ENCODE data around the gene DGKQ. TPM values are rescaled to one million over a fixed set of nuclear protein-coding genes. Genes with fewer than 3 reads are reported as not detected.

The DGKQ gene
- total and polyA plus RNA-seq, 2 of the 13 experiments (the other 11 are each of a cell fraction or from before 2014, with no cell fraction given) = 4.5 to 7.2 TPM

DNA sequence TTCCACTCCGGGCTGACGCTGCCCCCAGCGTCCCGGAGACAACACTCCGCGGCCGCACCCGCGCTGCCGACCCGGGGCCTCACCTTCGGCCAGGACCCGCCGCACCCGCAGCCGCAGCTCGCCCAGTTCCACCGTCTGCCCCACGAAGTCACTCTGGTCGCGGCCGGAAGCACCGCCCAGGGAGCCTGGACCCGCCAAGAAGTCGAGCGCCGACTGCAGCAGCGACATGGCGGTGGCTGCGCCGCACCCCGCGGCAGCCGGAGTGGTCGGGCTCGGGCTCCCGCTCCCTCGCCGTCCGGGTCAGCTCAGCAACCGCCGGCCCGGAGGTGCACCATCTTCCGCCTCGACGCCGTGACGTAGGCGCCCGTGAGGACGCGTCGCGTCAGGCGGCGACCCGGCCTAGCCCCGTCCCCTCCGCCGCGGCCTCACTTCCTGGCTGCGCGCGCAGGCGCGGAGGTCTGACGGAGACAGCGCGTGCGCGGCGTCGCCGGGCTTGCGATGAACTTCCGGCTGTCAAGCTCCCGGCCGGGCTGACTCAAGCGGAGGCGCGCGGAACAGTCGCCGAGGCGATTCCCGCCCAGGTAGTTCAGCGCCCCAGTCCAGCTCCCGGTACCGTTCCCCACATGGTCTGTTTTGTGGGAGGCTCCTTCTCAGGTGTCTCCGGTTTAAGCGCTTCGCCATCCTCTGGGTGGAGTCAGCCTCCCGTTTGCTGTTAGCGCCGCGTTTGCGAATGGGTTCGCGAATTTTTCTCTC, 41.2 kb downstream of the DGKQ start, which contains the start of the genes GAK and TMEM175:
Gene GAK (minus strand): TSS at position 357 of the 753 bp plus-strand sequence. CDS start 129 bp downstream, at position 228.
Gene TMEM175 (plus strand): TSS at position 501 of the 753 bp plus-strand sequence. CDS start 15,280 bp downstream, outside the sequence.
- H3K27me3 ChIP-seq (ENCODE audit: control insufficient read depth in 1 of 2, insufficient read depth in 2 of 2, low read length in 2 of 2) = no peaks in the 10 kb centered on the region; a peak in 1 of 5 replicates
- peak; percentile 79 for FAIRE-seq
- ChIA-PET CTCF (ENCODE audit: low intra/inter-chr PET ratio, low total read pairs) (no interaction called here), POLR2A (interaction anchor here (1.0 to 2.4 kb wide), 8 partner anchors 14 to 258 kb away, joined by 3 to 25 read pairs (median 4); partner anchors contain the start of genes ATP5ME, DGKQ, IDUA and MYL5)
- in situ Hi-C loops (cut with HindIII; ENCODE audit: extremely low pct_ligation_motif_present, low pct_unique_long_range_greater_than_20kb) = loop anchor here (5.0 kb wide), 1 partner anchor 55 kb away; the partner anchor contains the start of gene IDUA
- H3K27ac ChIP-seq (ENCODE audit: extremely low read length, insufficient read depth, low read length) = peak within 1 kb of the TSS; percentile 84
- DNase-seq (ENCODE audit: low spot score) = peak; percentile 86
- H3K79me2 ChIP-seq (ENCODE audit: insufficient read depth, low read length) = peaks cover 36% of the 10 kb centered on the region
- H3K9ac ChIP-seq (ENCODE audit: insufficient read depth, low read depth, low read length) = peak within 1 kb of the TSS; percentile 96
- peak within 1 kb of the TSS; percentile 84 to 100 (median 97) for H3K4me3 ChIP-seq (replicated peaks in 1 of 3; ENCODE audit: insufficient read depth in 1 of 3, low read depth in 2 of 3, low read length in 3 of 3)
- no peaks in the 10 kb centered on the region for H3K36me3 ChIP-seq (replicated peaks in 1 of 2; ENCODE audit: control insufficient read depth in 1 of 2, insufficient read depth in 2 of 2, low read length in 2 of 2)
- peaks cover 35% of the 10 kb centered on the region for H3K4me1 ChIP-seq (ENCODE audit: insufficient read depth, low read length)
- intact Hi-C loops (cut with micrococcal nuclease; ENCODE audit: unreplicated experiment) = loop anchor here (2.0 to 5.0 kb wide), 2 partner anchors 55 to 150 kb away; partner anchors contain the start of gene IDUA
- peak within 1 kb of the TSS; percentile 94 for H3K4me2 ChIP-seq (ENCODE audit: low read depth, low read length)
- no TSS peak for BruUV-seq (replicated peaks)
- H2AFZ ChIP-seq (ENCODE audit: low read length) = peak within 1 kb of the TSS; percentile 75
- peak; percentile 94 for ATAC-seq
- no peaks in the 10 kb centered on the region for H3K9me3 ChIP-seq (ENCODE audit: low read length)
- H4K20me1 ChIP-seq (ENCODE audit: insufficient read depth, low read length) = peaks cover 17% of the 10 kb centered on the region
- WGBS (ENCODE audit: low lambda C conversion rate) = 0% methylated on average over 5 of the region's 99 CpGs
- peak; percentile 76; the same call in 1 of the 2 replicates for TF ChIP-seq ZNF224 (CRISPR knock-in tag; IDR thresholded peaks at IDR 0.05)
- TF ChIP-seq, protein P1, sequence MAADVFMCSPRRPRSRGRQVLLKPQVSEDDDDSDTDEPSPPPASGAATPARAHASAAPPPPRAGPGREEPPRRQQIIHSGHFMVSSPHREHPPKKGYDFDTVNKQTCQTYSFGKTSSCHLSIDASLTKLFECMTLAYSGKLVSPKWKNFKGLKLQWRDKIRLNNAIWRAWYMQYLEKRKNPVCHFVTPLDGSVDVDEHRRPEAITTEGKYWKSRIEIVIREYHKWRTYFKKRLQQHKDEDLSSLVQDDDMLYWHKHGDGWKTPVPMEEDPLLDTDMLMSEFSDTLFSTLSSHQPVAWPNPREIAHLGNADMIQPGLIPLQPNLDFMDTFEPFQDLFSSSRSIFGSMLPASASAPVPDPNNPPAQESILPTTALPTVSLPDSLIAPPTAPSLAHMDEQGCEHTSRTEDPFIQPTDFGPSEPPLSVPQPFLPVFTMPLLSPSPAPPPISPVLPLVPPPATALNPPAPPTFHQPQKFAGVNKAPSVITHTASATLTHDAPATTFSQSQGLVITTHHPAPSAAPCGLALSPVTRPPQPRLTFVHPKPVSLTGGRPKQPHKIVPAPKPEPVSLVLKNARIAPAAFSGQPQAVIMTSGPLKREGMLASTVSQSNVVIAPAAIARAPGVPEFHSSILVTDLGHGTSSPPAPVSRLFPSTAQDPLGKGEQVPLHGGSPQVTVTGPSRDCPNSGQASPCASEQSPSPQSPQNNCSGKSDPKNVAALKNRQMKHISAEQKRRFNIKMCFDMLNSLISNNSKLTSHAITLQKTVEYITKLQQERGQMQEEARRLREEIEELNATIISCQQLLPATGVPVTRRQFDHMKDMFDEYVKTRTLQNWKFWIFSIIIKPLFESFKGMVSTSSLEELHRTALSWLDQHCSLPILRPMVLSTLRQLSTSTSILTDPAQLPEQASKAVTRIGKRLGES (CRISPR knock-in tag; IDR thresholded peaks at IDR 0.05; ENCODE audit: borderline replicate concordance) = no peak
- TF ChIP-seq, protein P2, sequence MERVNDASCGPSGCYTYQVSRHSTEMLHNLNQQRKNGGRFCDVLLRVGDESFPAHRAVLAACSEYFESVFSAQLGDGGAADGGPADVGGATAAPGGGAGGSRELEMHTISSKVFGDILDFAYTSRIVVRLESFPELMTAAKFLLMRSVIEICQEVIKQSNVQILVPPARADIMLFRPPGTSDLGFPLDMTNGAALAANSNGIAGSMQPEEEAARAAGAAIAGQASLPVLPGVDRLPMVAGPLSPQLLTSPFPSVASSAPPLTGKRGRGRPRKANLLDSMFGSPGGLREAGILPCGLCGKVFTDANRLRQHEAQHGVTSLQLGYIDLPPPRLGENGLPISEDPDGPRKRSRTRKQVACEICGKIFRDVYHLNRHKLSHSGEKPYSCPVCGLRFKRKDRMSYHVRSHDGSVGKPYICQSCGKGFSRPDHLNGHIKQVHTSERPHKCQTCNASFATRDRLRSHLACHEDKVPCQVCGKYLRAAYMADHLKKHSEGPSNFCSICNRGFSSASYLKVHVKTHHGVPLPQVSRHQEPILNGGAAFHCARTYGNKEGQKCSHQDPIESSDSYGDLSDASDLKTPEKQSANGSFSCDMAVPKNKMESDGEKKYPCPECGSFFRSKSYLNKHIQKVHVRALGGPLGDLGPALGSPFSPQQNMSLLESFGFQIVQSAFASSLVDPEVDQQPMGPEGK (CRISPR knock-in tag; IDR thresholded peaks at IDR 0.05) = no peak
- no peak; the same call in 1 of the 2 replicates for TF ChIP-seq ZNF713 (CRISPR knock-in tag; IDR thresholded peaks at IDR 0.05)
- no peak for TF ChIP-seq ADNP (CRISPR knock-in tag; IDR thresholded peaks at IDR 0.05)
- 0 out of 2 replicates have a peak, but pooled peaks have one; percentile 24 for TF ChIP-seq CC2D1A (CRISPR knock-in tag; IDR thresholded peaks at IDR 0.05)
- TF ChIP-seq, protein P3, sequence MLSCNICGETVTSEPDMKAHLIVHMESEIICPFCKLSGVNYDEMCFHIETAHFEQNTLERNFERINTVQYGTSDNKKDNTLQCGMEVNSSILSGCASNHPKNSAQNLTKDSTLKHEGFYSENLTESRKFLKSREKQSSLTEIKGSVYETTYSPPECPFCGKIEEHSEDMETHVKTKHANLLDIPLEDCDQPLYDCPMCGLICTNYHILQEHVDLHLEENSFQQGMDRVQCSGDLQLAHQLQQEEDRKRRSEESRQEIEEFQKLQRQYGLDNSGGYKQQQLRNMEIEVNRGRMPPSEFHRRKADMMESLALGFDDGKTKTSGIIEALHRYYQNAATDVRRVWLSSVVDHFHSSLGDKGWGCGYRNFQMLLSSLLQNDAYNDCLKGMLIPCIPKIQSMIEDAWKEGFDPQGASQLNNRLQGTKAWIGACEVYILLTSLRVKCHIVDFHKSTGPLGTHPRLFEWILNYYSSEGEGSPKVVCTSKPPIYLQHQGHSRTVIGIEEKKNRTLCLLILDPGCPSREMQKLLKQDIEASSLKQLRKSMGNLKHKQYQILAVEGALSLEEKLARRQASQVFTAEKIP (CRISPR knock-in tag; IDR thresholded peaks at IDR 0.05; ENCODE audit: borderline replicate concordance) = no peak
- TF ChIP-seq, protein P4, sequence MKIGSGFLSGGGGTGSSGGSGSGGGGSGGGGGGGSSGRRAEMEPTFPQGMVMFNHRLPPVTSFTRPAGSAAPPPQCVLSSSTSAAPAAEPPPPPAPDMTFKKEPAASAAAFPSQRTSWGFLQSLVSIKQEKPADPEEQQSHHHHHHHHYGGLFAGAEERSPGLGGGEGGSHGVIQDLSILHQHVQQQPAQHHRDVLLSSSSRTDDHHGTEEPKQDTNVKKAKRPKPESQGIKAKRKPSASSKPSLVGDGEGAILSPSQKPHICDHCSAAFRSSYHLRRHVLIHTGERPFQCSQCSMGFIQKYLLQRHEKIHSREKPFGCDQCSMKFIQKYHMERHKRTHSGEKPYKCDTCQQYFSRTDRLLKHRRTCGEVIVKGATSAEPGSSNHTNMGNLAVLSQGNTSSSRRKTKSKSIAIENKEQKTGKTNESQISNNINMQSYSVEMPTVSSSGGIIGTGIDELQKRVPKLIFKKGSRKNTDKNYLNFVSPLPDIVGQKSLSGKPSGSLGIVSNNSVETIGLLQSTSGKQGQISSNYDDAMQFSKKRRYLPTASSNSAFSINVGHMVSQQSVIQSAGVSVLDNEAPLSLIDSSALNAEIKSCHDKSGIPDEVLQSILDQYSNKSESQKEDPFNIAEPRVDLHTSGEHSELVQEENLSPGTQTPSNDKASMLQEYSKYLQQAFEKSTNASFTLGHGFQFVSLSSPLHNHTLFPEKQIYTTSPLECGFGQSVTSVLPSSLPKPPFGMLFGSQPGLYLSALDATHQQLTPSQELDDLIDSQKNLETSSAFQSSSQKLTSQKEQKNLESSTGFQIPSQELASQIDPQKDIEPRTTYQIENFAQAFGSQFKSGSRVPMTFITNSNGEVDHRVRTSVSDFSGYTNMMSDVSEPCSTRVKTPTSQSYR (CRISPR knock-in tag; IDR thresholded peaks at IDR 0.05; ENCODE audit: borderline replicate concordance) = no peak
- TF ChIP-seq, protein P5, sequence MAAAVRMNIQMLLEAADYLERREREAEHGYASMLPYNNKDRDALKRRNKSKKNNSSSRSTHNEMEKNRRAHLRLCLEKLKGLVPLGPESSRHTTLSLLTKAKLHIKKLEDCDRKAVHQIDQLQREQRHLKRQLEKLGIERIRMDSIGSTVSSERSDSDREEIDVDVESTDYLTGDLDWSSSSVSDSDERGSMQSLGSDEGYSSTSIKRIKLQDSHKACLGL (CRISPR knock-in tag; IDR thresholded peaks at IDR 0.05) = peak; percentile 88
- no peak for TF ChIP-seq MTF2 (CRISPR knock-in tag; IDR thresholded peaks at IDR 0.05; ENCODE audit: borderline replicate concordance)
